SH-SY5Y (cell line): ENCODE data around the gene VASP.

Experiments
- GATA2 ChIP-seq: IDR thresholded peaks from 2 replicates; pipeline ENCODE4 v1.6.1; 2011; ENCODE audit warnings: mild to moderate bottlenecking, low read depth, low read length
- GATA3 ChIP-seq: IDR thresholded peaks from 2 replicates; pipeline ENCODE4 v1.6.1; 2011; ENCODE audit warnings: low read depth, mild to moderate bottlenecking, low read length, moderate library complexity

VASP gene

GRCh38 chr19:45498411-45499195 lies 8.7 kb upstream of the VASP start, which contains the start of gene PPM1N:
TSS of gene PPM1N (plus strand) at chr19:45498443. CDS start at chr19:45498473, 30 bp downstream.
- TF ChIP-seq GATA3, result no peak
- TF ChIP-seq GATA2, result no peak

- TF ChIP-seq GATA2 (no peak), GATA3 (no peak)
Measured at GRCh38 chr19:45499196-45500180, 7.8 kb upstream of the VASP start.

GRCh38 chr19:45500918-45501729 lies 6.2 kb upstream of the VASP start:
- TF ChIP-seq GATA2, result no peak
- TF ChIP-seq GATA3, result no peak

- TF ChIP-seq GATA2 (no peak), GATA3 (no peak)
Measured at GRCh38 chr19:45501730-45502014, 5.6 kb upstream of the VASP start.

- no peak for TF ChIP-seq GATA2
- no peak for TF ChIP-seq GATA3
Measured at GRCh38 chr19:45502111-45502510, 5.2 kb upstream of the VASP start.

GRCh38 chr19:45503909-45504308 lies 3.4 kb upstream of the VASP start:
- no peak for TF ChIP-seq GATA2
- TF ChIP-seq GATA3, result no peak

- TF ChIP-seq GATA2 (no peak), GATA3 (no peak)
Measured at GRCh38 chr19:45505151-45505995, 1.9 kb upstream of the VASP start.

- TF ChIP-seq GATA2, result no peak
- no peak for TF ChIP-seq GATA3
Measured at GRCh38 chr19:45505996-45506245, 1.4 kb upstream of the VASP start.

- TF ChIP-seq GATA2 (no peak), GATA3 (no peak)
Measured at GRCh38 chr19:45506246-45506988, 862 bp upstream of the VASP start.

GRCh38 chr19:45507872-45508416 lies 665 bp downstream of the VASP start:
- TF ChIP-seq GATA3 (no peak), GATA2 (no peak)

GRCh38 chr19:45508417-45508860 lies 1.2 kb downstream of the VASP start:
- no peak for TF ChIP-seq GATA3
- TF ChIP-seq GATA2, result no peak
